A549 (cell line): ENCODE measurements around the gene SEPTIN7. TPM values are rescaled to one million over a fixed set of nuclear protein-coding genes. Genes with fewer than 3 reads are reported as not detected.

Source experiments
- ATAC-seq, 2 experiments: fragments of 200-7000 bp in 1 of 2; fragments of >200 bp in 1 of 2; cut with Nextera tagmentation in 1 of 2; cut with Tn5 transposase in 1 of 2; 3 replicates each; pipeline versions ENCODE4 v1.8.0 to v1.9.1; 2018 to 2020; ENCODE audit warnings: mild to moderate bottlenecking in 1 of 2, moderate library complexity in 1 of 2
- CTCF ChIA-PET: fragments of 300-600 bp; sonication (Branson Sonifier 250); formaldehyde crosslinking; extraction: SDS; loops from one replicate; lab custom pipeline; 2021; ENCODE audit warnings: antibody characterized with exemption, inconsistent platforms; lab: Yijun Ruan, JAX
- POLR2A ChIA-PET: fragments of 350-600 bp; formaldehyde crosslinking; extraction: SDS; loops from one replicate; lab custom pipeline; 2021; ENCODE audit warnings: antibody characterized with exemption, inconsistent platforms; lab: Yijun Ruan, JAX
- DNase-seq, 2 experiments: peaks; one replicate each; pipeline versions ENCODE4 v3.0.0 to v3.0.0-alpha.2; 2011 to 2016; ENCODE audit warnings: low read depth in 1 of 2, low spot score in 1 of 2
- FAIRE-seq: peaks from 2 replicates; lab custom pipeline; 2011; peaks lifted over from hg19 to GRCh38; lab: Jason Lieb, UNC
- H3K27ac ChIP-seq, 2 experiments: fragments of >200 bp; sonication (Bioruptor Twin); formaldehyde crosslinking; 3 replicates each; pipeline ENCODE4 v1.5.1; 2016 to 2017
- H3K4me1 ChIP-seq: fragments of >200 bp; sonication (Bioruptor Twin); formaldehyde crosslinking; 3 replicates; pipeline ENCODE4 v1.6.1; 2016
- H3K4me2 ChIP-seq: fragments of >200 bp; sonication (Bioruptor Twin); formaldehyde crosslinking; 3 replicates; pipeline ENCODE4 v1.6.1; 2016
- H3K4me3 ChIP-seq: fragments of >200 bp; sonication (Bioruptor Twin); formaldehyde crosslinking; 3 replicates; pipeline ENCODE4 v1.5.1; 2016
- H3K9me3 ChIP-seq: fragments of >200 bp; sonication (Bioruptor Twin); formaldehyde crosslinking; 3 replicates; pipeline ENCODE4 v1.6.1; 2016
- CBX2 ChIP-seq: fragments of 200-600 bp; sonication (generic); IDR thresholded peaks from 2 replicates; pipeline ENCODE4 v1.6.1; 2016; ENCODE audit warnings: low read depth, mild to moderate bottlenecking, borderline replicate concordance
- CHD2 ChIP-seq: fragments of 150-350 bp; IDR thresholded peaks from 2 replicates; pipeline ENCODE4 v1.6.1; 2014; ENCODE audit warnings: low read length; ENCODE audit not compliant: partially characterized antibody
- CHD4 ChIP-seq: fragments of 200-600 bp; sonication (generic); IDR thresholded peaks from 2 replicates; pipeline ENCODE4 v1.6.1; 2016; ENCODE audit warnings: antibody characterized with exemption, mild to moderate bottlenecking, borderline replicate concordance
- FOSB ChIP-seq: fragments of 250-450 bp; sonication (Bioruptor Pico); IDR thresholded peaks from 2 replicates; pipeline ENCODE4 v1.5.0; 2020; ENCODE audit warnings: mild to moderate bottlenecking, moderate library complexity
- HOXA7 ChIP-seq: fragments of 250-450 bp; sonication (Bioruptor Pico); IDR thresholded peaks from 2 replicates; pipeline ENCODE4 v1.5.0; 2020; ENCODE audit warnings: mild to moderate bottlenecking, moderate library complexity
- JUN ChIP-seq, 2 experiments: fragments of >200 bp; sonication (Bioruptor Twin); formaldehyde crosslinking; IDR thresholded peaks; 2 replicates in 1 of 2; 3 replicates in 1 of 2; pipeline ENCODE4 v1.6.1; 2016 to 2017
- JUNB ChIP-seq: fragments of >200 bp; sonication (Bioruptor Twin); formaldehyde crosslinking; IDR thresholded peaks from 2 replicates; pipeline ENCODE4 v1.6.1; 2016
- KDM1A ChIP-seq: fragments of 200-600 bp; sonication (generic); IDR thresholded peaks from 2 replicates; pipeline ENCODE4 v1.6.1; 2016; ENCODE audit warnings: low read depth, mild to moderate bottlenecking
- KDM5A ChIP-seq: fragments of 200-600 bp; sonication (generic); IDR thresholded peaks from 2 replicates; pipeline ENCODE4 v1.6.1; 2016; ENCODE audit warnings: antibody characterized with exemption, mild to moderate bottlenecking
- MAFK ChIP-seq: fragments of 450-650 bp; IDR thresholded peaks from 2 replicates; pipeline ENCODE4 v1.6.1; 2014; ENCODE audit not compliant: partially characterized antibody
- MAZ ChIP-seq: fragments of 150-350 bp; IDR thresholded peaks from 2 replicates; pipeline ENCODE4 v1.6.1; 2014; ENCODE audit warnings: antibody characterized with exemption, low read depth, low read length, borderline replicate concordance
- POLR2A ChIP-seq: IDR thresholded peaks from 2 replicates; pipeline ENCODE4 v1.6.1; 2012; ENCODE audit warnings: mild to moderate bottlenecking, low read length
- POLR2AphosphoS2 ChIP-seq: conservative IDR thresholded peaks from 2 replicates; pipeline ENCODE4 v1.6.1; 2012; ENCODE audit warnings: low read length, improper control_type of control experiment, inconsistent platforms
- RNF2 ChIP-seq: fragments of 200-600 bp; sonication (generic); IDR thresholded peaks from 2 replicates; pipeline ENCODE4 v1.6.1; 2016; ENCODE audit warnings: low read depth, mild to moderate bottlenecking, antibody characterized with exemption, moderate library complexity, borderline replicate concordance
- SREBF2 ChIP-seq: fragments of 450-650 bp; IDR thresholded peaks from 2 replicates; pipeline ENCODE4 v1.6.1; 2014; ENCODE audit warnings: mild to moderate bottlenecking, moderate library complexity
- TFCP2L1 ChIP-seq: fragments of 250-450 bp; sonication (Bioruptor Pico); IDR thresholded peaks from 2 replicates; pipeline ENCODE4 v1.5.0; 2021; ENCODE audit warnings: mild to moderate bottlenecking
- ZC3H11A ChIP-seq: fragments of 450-650 bp; IDR thresholded peaks from 2 replicates; pipeline ENCODE4 v1.6.1; 2014; ENCODE audit warnings: antibody characterized with exemption, mild to moderate bottlenecking
- ZFP36 ChIP-seq: fragments of 450-650 bp; IDR thresholded peaks from 2 replicates; pipeline ENCODE4 v1.6.1; 2014; ENCODE audit warnings: borderline replicate concordance; ENCODE audit not compliant: partially characterized antibody
- ZSCAN20 ChIP-seq: fragments of 250-450 bp; sonication (Bioruptor Pico); IDR thresholded peaks from 2 replicates; pipeline ENCODE4 v1.8.0; 2022; ENCODE audit warnings: mild to moderate bottlenecking, moderate library complexity
- WGBS: methylation state at CpG from one replicate; pipeline ENCODE4 v1.1.6; 2017; ENCODE audit errors: missing lambda C conversion rate; 5-methylcytosine and 5-hydroxymethylcytosine counted together
- polyA plus RNA-seq, 4 experiments: library from polyadenylated mRNA; depleted of rRNA in 3 of 4; stranded (reverse); fragments of >200 nt; fragmentation: RNase III in 1 of 4; extraction: RNeasy Plus Mini Kit Qiagen cat#74134 plus additional on column Dnase treatment in 1 of 4; gene quantifications; 2 replicates in 3 of 4; 3 replicates in 1 of 4; pipeline ENCODE4 v1.2.3, GENCODE V29; 2011 to 2017
- TF ChIP-seq, protein P1 (sequence below): fragments of >200 bp; sonication (Bioruptor Twin); formaldehyde crosslinking; IDR thresholded peaks from 3 replicates; pipeline ENCODE4 v1.6.1; 2016
- TF ChIP-seq, protein P2 (sequence below): IDR thresholded peaks from 2 replicates; pipeline ENCODE4 v1.6.1; 2012; ENCODE audit warnings: low read depth, borderline replicate concordance
- TF ChIP-seq, protein P3 (sequence below): IDR thresholded peaks from 2 replicates; pipeline ENCODE4 v1.6.1; 2012
- TF ChIP-seq, protein P4 (sequence below): fragments of 450-650 bp; IDR thresholded peaks from 2 replicates; pipeline ENCODE4 v1.6.1; 2014; ENCODE audit warnings: antibody characterized with exemption

SEPTIN7 gene
- polyA plus RNA-seq, 2 of the 4 experiments (the other 2 are of a cell fraction) = 282 to 385 TPM

DNA sequence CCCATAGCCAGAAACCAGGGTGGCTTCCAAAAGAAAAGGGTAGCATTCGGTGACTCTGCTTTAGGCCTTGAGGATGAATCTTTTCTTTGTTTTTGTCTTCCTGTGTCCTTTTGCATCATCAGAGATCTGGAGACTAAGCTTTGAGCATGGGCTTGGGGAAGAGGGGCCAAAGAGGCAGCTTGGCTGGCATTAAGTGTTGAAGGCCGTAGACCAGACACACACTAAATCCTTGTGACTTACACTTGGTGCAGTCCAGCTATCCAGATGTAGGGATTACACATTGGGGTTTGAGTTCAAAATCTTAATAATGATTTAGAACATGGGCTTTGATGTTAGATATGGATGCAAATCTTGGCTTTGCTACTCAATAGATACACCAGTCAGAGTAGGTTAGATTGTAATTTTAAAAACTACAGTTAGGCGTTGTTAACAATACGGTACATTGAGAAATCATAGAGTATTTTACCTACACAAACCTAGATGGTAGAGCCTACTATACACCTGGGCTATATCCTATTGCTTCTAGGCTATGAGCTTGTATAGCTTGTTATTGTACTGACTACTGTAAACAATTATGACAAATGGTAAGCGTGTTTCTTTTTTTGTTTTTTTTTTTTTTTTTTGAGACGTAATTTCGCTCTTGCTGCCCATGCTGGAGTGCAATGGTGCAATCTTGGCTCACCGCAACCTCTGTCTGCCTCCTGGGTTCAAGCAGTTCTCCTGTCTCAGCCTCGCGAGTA lies 3.5 kb downstream of the SEPTIN7 start:
- DNase-seq = no peak
- Histone ChIP-seq H3K4me1 (peaks cover 24% of the 10 kb centered on the region), H3K4me2 (no peak overlapping the region), H3K9me3 (no peaks in the 10 kb centered on the region), H3K4me3 (no peak overlapping the region), H3K27ac (no peak overlapping the region)
- POLR2A ChIA-PET = no interaction called here
- ATAC-seq = no peak
- 95% methylated on average over 10 of the region's 10 CpGs for WGBS
- no peak for FAIRE-seq
- TF ChIP-seq TFCP2L1 (CRISPR knock-in tag) (no peak), KDM1A (no peak), JUNB (no peak), RNF2 (no peak), FOSB (CRISPR knock-in tag) (no peak), HOXA7 (CRISPR knock-in tag) (no peak), POLR2A (no peak), MAZ (no peak)
- TF ChIP-seq, protein P1, sequence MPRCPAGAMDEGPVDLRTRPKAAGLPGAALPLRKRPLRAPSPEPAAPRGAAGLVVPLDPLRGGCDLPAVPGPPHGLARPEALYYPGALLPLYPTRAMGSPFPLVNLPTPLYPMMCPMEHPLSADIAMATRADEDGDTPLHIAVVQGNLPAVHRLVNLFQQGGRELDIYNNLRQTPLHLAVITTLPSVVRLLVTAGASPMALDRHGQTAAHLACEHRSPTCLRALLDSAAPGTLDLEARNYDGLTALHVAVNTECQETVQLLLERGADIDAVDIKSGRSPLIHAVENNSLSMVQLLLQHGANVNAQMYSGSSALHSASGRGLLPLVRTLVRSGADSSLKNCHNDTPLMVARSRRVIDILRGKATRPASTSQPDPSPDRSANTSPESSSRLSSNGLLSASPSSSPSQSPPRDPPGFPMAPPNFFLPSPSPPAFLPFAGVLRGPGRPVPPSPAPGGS = no peak
- TF ChIP-seq, protein P2, sequence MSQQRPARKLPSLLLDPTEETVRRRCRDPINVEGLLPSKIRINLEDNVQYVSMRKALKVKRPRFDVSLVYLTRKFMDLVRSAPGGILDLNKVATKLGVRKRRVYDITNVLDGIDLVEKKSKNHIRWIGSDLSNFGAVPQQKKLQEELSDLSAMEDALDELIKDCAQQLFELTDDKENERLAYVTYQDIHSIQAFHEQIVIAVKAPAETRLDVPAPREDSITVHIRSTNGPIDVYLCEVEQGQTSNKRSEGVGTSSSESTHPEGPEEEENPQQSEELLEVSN = no peak
- CTCF ChIA-PET = interaction anchor here (0.7 to 3.8 kb wide), 4 partner anchors 8 to 1997 kb away, joined by 3 to 17 read pairs (median 4); no protein-coding TSS in a partner anchor

DNA sequence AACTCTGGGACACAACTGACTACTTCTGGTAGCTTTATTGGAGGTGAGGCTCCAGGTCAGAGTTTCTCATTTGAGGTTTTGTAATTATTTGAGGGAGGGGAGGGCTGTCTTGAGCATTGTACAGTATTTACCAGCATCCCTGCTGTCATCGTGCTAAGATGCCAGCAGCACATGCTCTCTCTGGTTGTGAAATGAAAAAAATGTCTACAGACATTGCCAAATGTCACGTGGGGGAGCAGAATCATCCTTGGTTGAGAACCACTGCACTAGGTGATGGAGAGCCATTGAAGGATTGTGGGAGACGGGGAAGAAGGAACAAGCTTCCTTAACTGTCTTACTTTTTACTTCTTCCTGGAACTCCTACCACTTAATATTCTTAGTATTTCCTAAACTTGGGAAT lies 5.0 kb downstream of the SEPTIN7 start:
- TF ChIP-seq ZFP36 = no peak
- TF ChIP-seq CHD2 = no peak
- no peak for TF ChIP-seq KDM1A
- TF ChIP-seq TFCP2L1 (CRISPR knock-in tag) = no peak
- ATAC-seq (no peak), FAIRE-seq (no peak), DNase-seq (no peak)
- WGBS = 72% methylated on average over 3 of the region's 3 CpGs
- ChIA-PET POLR2A (no interaction called here), CTCF (interaction anchor here (1.0 kb wide), 1 partner anchor 96 kb away, joined by 5 read pairs; no protein-coding TSS in a partner anchor)
- Histone ChIP-seq H3K4me1 (peaks cover 22% of the 10 kb centered on the region), H3K4me3 (no peak overlapping the region), H3K4me2 (no peak overlapping the region), H3K27ac (no peak overlapping the region), H3K9me3 (no peaks in the 10 kb centered on the region)

DNA sequence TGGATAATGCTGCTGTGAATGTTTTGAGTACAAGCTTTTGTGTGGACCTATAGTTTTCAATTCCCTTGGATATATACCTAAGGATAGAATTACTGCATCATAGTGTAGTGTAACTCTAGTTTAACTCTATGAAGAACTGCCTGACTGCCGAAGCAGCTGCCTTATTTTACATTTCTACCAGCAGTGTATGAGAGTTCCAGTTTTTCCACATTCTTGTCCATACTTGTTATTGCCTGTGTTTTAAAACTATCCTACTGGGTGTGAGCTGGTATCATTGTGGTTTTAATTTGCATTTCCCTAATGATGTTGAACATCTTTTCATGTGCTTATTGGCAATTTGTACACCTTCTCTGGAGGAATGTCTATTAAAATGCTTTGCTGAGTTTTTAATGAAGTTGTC lies 15.7 kb downstream of the SEPTIN7 start:
- no peak for TF ChIP-seq MAFK
- FAIRE-seq = no peak
- no peak overlapping the region for H3K4me3 ChIP-seq
- peaks cover 15% of the 10 kb centered on the region; the same call in 1 of the 3 replicates for H3K9me3 ChIP-seq
- no peak overlapping the region for H3K27ac ChIP-seq
- no peak overlapping the region for H3K4me2 ChIP-seq
- ATAC-seq = no peak
- H3K4me1 ChIP-seq = no peaks in the 10 kb centered on the region
- ChIA-PET POLR2A (no interaction called here), CTCF (no interaction called here)
- 93% methylated on average over 1 of the region's 1 CpG for WGBS
- DNase-seq = no peak

DNA sequence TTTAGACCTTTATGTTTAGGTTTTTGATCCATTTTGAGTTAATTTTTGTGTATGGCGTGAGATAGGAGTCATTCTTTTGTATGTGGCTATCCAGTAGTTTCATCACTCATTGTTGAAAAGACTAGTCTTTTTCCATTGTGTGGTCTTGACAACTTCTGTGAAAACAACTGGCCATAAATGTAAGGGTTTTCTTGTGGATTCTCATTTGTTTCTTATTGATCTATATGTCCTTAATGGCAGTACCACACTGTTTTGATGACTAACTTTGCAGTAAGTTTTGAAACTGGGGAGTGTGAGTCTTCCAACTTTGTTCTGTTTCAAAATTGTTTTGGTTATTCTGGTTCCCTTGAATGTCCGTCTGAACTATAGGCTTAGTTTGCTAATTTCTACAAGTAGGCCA lies 16.3 kb downstream of the SEPTIN7 start:
- ATAC-seq (no peak), DNase-seq (no peak), FAIRE-seq (no peak)
- no peak overlapping the region for H3K4me2 ChIP-seq
- ChIA-PET POLR2A (no interaction called here), CTCF (no interaction called here)
- no peaks in the 10 kb centered on the region for H3K4me1 ChIP-seq
- TF ChIP-seq SREBF2 (no peak), ZC3H11A (no peak), KDM5A (no peak), JUN (IDR thresholded peaks at IDR 0.05) (no peak), CHD2 (no peak), CHD4 (no peak), CBX2 (no peak), POLR2AphosphoS2 (no peak), ZSCAN20 (CRISPR knock-in tag) (no peak)
- TF ChIP-seq, protein P3, sequence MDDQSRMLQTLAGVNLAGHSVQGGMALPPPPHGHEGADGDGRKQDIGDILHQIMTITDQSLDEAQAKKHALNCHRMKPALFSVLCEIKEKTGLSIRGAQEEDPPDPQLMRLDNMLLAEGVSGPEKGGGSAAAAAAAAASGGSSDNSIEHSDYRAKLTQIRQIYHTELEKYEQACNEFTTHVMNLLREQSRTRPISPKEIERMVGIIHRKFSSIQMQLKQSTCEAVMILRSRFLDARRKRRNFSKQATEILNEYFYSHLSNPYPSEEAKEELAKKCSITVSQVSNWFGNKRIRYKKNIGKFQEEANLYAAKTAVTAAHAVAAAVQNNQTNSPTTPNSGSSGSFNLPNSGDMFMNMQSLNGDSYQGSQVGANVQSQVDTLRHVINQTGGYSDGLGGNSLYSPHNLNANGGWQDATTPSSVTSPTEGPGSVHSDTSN = no peak
- TF ChIP-seq, protein P4, sequence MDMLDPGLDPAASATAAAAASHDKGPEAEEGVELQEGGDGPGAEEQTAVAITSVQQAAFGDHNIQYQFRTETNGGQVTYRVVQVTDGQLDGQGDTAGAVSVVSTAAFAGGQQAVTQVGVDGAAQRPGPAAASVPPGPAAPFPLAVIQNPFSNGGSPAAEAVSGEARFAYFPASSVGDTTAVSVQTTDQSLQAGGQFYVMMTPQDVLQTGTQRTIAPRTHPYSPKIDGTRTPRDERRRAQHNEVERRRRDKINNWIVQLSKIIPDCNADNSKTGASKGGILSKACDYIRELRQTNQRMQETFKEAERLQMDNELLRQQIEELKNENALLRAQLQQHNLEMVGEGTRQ = no peak
- no peak overlapping the region for H3K4me3 ChIP-seq
- H3K9me3 ChIP-seq = peaks cover 15% of the 10 kb centered on the region; the same call in 1 of the 3 replicates
- WGBS = 94% methylated on average over 2 of the region's 2 CpGs
- no peak overlapping the region for H3K27ac ChIP-seq
